ENCODE data around the gene C1QTNF1.

C1QTNF1 gene

GRCh38 chr17:78992542-78993212, 31.3 kb upstream of the C1QTNF1 start:
- DNase-seq (ENCODE audit: low read depth) = no peak

- DNase-seq (ENCODE audit: low read depth) = no peak
These were observed 30.6 kb upstream of the C1QTNF1 start for GRCh38 chr17:78993241-78993956.

- no peak for DNase-seq (ENCODE audit: low read depth)
These were observed 29.8 kb upstream of the C1QTNF1 start for GRCh38 chr17:78993981-78994671.

- no peak for DNase-seq (ENCODE audit: low read depth)
These were observed 28.8 kb upstream of the C1QTNF1 start for GRCh38 chr17:78995022-78995760.

GRCh38 chr17:78995761-78996451, 28.1 kb upstream of the C1QTNF1 start:
- no peak for DNase-seq (ENCODE audit: low read depth)

- DNase-seq (ENCODE audit: low read depth) = no peak
These were observed 27.2 kb upstream of the C1QTNF1 start for GRCh38 chr17:78996781-78997201.

- DNase-seq (ENCODE audit: low read depth) = no peak
These were observed 26.7 kb upstream of the C1QTNF1 start for GRCh38 chr17:78997231-78997741.

GRCh38 chr17:78997881-78998280, 26.1 kb upstream of the C1QTNF1 start:
- DNase-seq (ENCODE audit: low read depth) = no peak

- DNase-seq (ENCODE audit: low read depth) = no peak
These were observed 25.5 kb upstream of the C1QTNF1 start for GRCh38 chr17:78998311-78999055.

GRCh38 chr17:78999056-78999768, 24.8 kb upstream of the C1QTNF1 start:
- no peak for DNase-seq (ENCODE audit: low read depth)

GRCh38 chr17:78999947-79000395, 24.0 kb upstream of the C1QTNF1 start:
- no peak for DNase-seq (ENCODE audit: low read depth)

GRCh38 chr17:79000396-79001189, 23.4 kb upstream of the C1QTNF1 start:
- no peak for DNase-seq (ENCODE audit: low read depth)

- DNase-seq (ENCODE audit: low read depth) = no peak
These were observed 22.6 kb upstream of the C1QTNF1 start for GRCh38 chr17:79001190-79002020.

GRCh38 chr17:79002291-79002690, 21.7 kb upstream of the C1QTNF1 start:
- no peak for DNase-seq (ENCODE audit: low read depth)

- DNase-seq (ENCODE audit: low read depth) = no peak
These were observed 21.0 kb upstream of the C1QTNF1 start for GRCh38 chr17:79002796-79003593.

- DNase-seq (ENCODE audit: low read depth) = no peak
These were observed 20.1 kb upstream of the C1QTNF1 start for GRCh38 chr17:79003661-79004411.
